Testis (tissue), 2 donors: Measurements from ENCODE around the gene PROSER3.

Experiments used
- CTCF ChIP-seq, 3 experiments: fragments of 450-650 bp in 2 of 3; fragments of 200-600 bp in 1 of 3; sonication (generic) in 1 of 3; IDR thresholded peaks; one replicate each; pipeline ENCODE4 v1.5.1; 2016 to 2019; ENCODE audit warnings: antibody characterized with exemption in 3 of 3, mild to moderate bottlenecking in 2 of 3, moderate library complexity in 1 of 3
- POLR2A ChIP-seq: fragments of 450-650 bp; IDR thresholded peaks from one replicate; pipeline ENCODE4 v1.6.1; 2017; ENCODE audit warnings: antibody characterized with exemption, mild to moderate bottlenecking, moderate library complexity

GRCh38 chr19:35750167-35750566, 7.8 kb upstream of the PROSER3 start:
- no peak for TF ChIP-seq CTCF (IDR thresholded peaks at IDR 0.05)
- TF ChIP-seq POLR2A = no peak
